IgD-negative memory B cell (primary cell): ENCODE results near the gene EHMT2. TPM values are rescaled to one million over a fixed set of nuclear protein-coding genes. Genes with fewer than 3 reads are reported as not detected.

Experiments
- H3K27ac Mint-ChIP-seq, 3 donors: one replicate each; pipeline ENCODE4 v1.8.0; 2020 to 2022; ENCODE audit warnings: mild to moderate bottlenecking in 3 of 3, mixed read lengths in 3 of 3, moderate library complexity in 1 of 3
- H3K27me3 Mint-ChIP-seq: one replicate; pipeline ENCODE4 v1.8.0; 2021; ENCODE audit warnings: mixed read lengths
- H3K36me3 Mint-ChIP-seq: one replicate; pipeline ENCODE4 v1.8.0; 2020; ENCODE audit warnings: mild to moderate bottlenecking, mixed read lengths
- H3K4me1 Mint-ChIP-seq, 3 donors: one replicate each; pipeline ENCODE4 v1.8.0; 2020 to 2022; ENCODE audit warnings: mixed read lengths in 3 of 3, mild to moderate bottlenecking in 1 of 3
- H3K4me3 Mint-ChIP-seq, 4 donors: one replicate each; pipeline ENCODE4 v1.8.0; 2020 to 2022; ENCODE audit warnings: mild to moderate bottlenecking in 4 of 4, mixed read lengths in 4 of 4, moderate library complexity in 3 of 4
- H3K9me3 Mint-ChIP-seq, 3 donors: one replicate each; pipeline ENCODE4 v1.8.0; 2020 to 2021; ENCODE audit warnings: mixed read lengths in 3 of 3, mild to moderate bottlenecking in 1 of 3
- polyA plus RNA-seq: library from polyadenylated mRNA; unstranded; fragments of 300-500 nt; fragmentation: Illumina TruSeq; gene quantifications from one replicate; pipeline ENCODE4 v1.2.3, GENCODE V29; 2021

Gene EHMT2
- polyA plus RNA-seq, 1 donor from 2014 or later: 49.3 TPM

DNA sequence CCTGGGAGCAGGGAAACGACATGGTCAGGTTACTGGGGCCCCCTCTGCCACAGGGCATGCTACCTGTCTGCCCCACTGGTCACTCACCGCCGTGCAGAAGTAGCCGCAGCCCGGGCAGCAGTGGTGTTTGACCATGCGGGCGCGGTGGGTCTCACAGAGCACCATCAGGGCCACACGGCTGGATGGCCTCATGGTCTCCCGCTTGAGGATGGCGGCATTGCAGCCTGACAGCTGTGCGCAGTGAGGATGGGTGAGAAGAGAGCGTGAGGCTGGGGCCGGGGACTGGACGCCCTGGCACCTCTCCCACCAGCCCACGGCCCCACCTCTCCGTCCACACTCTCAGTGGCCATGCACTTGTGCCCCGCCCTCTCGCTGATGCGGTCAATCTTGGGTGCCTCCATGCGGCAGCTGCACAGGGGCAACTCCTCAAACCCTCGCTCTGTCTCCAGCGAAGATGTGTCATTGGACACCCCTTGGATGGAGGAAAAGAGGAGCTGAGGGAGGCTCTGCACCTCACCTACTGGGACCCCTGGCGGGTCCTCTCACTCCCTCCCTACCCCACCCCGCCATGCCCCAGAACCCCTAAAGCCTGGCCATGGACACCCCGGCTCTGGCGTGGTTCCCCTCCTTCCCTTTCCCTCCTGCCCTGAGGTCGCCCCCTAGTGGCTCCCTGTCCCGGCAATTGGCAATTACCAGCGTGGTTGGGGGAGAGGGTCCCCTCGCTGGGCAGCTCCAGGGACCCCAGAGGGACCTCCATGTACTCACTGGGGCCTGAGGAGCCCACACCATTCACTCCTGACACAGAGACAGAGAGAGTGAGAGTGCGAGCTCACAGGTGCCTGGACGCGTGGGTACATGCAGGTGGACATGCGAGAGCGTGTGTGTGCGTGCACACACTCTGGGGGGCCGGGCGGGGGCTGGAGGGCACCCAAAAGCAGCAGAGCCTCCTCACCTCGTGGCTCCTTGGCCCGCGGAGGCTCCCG, 8.9 kb downstream of the EHMT2 start:
- no peak overlapping the region for H3K4me3 Mint-ChIP-seq
- H3K36me3 Mint-ChIP-seq: peaks cover 9% of the 10 kb centered on the region
- peak overlapping the region in 2 of 3 donors; percentile 45 to 85 for H3K27ac Mint-ChIP-seq
- H3K9me3 Mint-ChIP-seq: no peaks in the 10 kb centered on the region
- peaks cover 0 to 4% (median 0%) of the 10 kb centered on the region in 3 donors for H3K4me1 Mint-ChIP-seq
- no peaks in the 10 kb centered on the region for H3K27me3 Mint-ChIP-seq

DNA sequence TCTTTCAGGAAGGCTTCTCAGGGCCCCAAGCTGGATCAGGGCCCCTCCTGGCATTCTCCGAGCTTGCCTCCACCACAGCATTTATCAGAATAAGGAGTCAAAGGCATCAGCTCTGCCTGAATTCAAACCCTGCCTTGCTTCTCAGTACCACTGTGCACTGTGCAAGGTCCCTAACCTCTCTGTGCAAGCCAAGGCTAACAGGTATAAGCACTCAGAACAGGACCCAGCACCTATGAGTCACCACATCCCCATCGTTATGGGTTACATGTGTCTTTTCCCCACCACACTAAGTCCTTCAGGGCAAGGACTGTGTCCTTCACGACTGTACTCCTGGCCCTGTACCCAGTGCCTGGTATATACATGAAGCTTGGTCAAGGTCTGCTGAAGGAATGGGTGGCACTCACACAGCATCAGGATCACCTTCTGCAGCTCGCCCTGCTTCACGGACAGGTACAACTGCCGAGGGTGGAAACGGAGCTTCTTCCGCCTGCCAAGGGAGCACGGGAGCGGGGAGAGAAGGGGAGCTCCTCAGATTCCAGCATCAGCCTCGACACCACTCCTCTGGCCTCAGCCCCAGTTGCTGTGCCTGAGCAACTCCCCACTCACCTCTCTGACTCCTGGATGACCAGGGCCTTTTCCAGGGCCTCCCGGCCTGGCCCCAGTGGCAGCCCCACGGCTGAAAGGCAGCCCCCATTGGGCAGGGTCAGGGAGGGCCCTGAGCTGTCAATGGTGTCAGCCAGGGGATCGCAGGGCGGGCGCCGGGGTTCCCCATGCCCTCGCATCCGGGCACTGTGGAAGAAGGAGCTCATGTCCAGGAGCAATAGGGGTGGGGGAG, 10.1 kb downstream of the EHMT2 start:
- no peaks in the 10 kb centered on the region for H3K27me3 Mint-ChIP-seq
- peaks cover 10% of the 10 kb centered on the region for H3K36me3 Mint-ChIP-seq
- H3K27ac Mint-ChIP-seq: no peak overlapping the region
- peaks cover 0 to 4% (median 0%) of the 10 kb centered on the region in 3 donors for H3K4me1 Mint-ChIP-seq
- no peaks in the 10 kb centered on the region for H3K9me3 Mint-ChIP-seq
- no peak overlapping the region for H3K4me3 Mint-ChIP-seq

DNA sequence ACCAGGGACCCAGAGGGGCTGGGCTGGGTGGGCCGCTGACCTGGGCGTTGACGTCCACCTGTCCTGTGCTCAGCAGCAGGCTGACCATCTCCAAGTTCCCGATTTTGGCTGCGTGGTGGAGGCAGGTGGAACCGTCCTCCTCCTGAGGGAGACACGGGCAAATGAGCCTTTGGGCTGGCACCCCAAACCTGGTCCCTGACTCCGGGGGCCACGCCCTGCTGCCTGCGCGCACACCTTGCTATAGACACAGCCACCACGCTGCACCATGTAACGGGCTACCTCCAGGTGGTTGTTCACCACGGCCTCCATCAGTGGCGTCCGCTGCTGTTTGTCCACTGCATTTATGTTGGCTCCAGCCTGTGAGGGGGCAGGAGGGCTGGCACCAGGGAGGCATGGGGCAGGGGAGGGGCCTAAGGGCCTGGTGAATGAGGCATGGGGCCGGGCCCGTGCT, 10.9 kb downstream of the EHMT2 start:
- Mint-ChIP-seq H3K27ac (peak overlapping the region in 1 of 3 donors; percentile 63), H3K4me1 (peaks cover 0 to 4% (median 0%) of the 10 kb centered on the region in 3 donors), H3K9me3 (no peaks in the 10 kb centered on the region), H3K27me3 (no peaks in the 10 kb centered on the region), H3K36me3 (peaks cover 10% of the 10 kb centered on the region), H3K4me3 (peak overlapping the region in 1 of 4 donors; percentile 45)

DNA sequence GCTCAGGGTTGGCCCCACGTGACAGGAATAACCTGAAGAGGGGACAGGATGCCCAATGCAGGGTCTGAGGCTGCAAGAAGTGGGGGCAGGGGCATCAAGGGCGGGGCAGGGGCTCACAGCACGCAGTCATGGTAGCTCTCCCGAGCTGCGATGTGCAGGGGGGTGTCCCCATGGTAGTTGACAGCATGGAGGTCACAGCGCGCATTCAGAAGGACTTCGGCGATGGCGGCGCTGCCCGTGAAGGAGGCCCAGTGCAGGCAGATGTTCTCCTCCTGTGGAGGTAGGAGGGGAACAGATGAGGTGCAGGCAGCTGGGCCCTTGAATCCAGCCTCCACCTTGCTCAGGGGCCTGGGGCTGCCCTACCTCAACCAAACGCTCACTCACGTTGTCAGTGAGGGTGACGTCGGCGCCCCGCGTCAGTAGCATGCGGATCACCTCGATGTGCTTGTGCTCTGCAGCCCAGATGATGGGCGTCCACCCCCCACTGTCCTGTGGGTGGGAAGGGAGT, 12.9 kb downstream of the EHMT2 start:
- no peaks in the 10 kb centered on the region for H3K27me3 Mint-ChIP-seq
- no peak overlapping the region for H3K27ac Mint-ChIP-seq
- no peak overlapping the region for H3K4me3 Mint-ChIP-seq
- H3K9me3 Mint-ChIP-seq: no peaks in the 10 kb centered on the region
- peaks cover 0 to 4% (median 3%) of the 10 kb centered on the region in 3 donors for H3K4me1 Mint-ChIP-seq
- peaks cover 7% of the 10 kb centered on the region for H3K36me3 Mint-ChIP-seq

DNA sequence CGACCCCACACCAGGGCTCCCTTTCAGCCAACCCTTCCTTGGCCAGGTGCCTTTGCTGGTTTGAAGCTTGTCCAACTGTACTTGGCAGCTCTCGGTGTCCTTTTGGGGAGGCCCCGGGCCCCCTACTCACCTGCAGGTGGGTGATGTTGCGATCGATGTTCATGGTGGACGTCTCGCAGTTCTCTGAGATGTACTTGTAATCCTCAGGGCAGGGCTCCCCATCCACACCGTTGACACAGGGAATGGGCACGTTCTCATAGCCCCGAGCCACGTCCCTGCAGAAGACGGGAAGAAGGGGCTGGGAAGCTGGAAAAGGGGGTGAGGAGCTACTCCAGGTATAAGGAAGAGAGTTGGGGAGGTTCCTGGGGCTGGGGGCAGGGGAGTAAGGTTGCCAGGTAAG, 13.8 kb downstream of the EHMT2 start:
- H3K9me3 Mint-ChIP-seq: no peaks in the 10 kb centered on the region
- peaks cover 7% of the 10 kb centered on the region for H3K36me3 Mint-ChIP-seq
- no peak overlapping the region for H3K27ac Mint-ChIP-seq
- H3K4me3 Mint-ChIP-seq: no peak overlapping the region
- H3K27me3 Mint-ChIP-seq: no peaks in the 10 kb centered on the region
- H3K4me1 Mint-ChIP-seq: peaks cover 0 to 4% (median 4%) of the 10 kb centered on the region in 3 donors

DNA sequence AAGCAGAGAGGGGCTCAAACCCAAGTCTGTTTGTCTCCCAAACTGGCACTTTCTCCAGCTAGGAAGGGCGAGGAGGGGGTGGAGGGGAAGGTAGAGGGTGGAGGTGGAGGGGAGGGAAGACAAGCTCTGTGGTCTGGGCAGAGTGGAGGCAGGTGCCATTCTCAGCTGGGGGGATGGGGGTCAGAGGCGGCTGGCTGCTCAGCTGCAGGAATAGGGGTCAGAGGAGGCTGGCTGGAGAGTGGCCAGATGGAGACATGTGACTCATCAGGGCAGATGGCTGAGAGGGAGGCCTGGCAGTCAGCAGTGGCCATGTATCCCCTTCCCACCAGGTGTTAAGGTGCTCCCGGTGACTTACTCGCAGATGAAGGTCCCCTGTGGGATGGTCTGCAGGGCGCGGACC, 15.2 kb downstream of the EHMT2 start:
- Mint-ChIP-seq H3K36me3 (peaks cover 7% of the 10 kb centered on the region), H3K27ac (no peak overlapping the region), H3K4me1 (peaks cover 0 to 4% (median 4%) of the 10 kb centered on the region in 3 donors), H3K4me3 (no peak overlapping the region), H3K9me3 (no peaks in the 10 kb centered on the region), H3K27me3 (no peaks in the 10 kb centered on the region)

DNA sequence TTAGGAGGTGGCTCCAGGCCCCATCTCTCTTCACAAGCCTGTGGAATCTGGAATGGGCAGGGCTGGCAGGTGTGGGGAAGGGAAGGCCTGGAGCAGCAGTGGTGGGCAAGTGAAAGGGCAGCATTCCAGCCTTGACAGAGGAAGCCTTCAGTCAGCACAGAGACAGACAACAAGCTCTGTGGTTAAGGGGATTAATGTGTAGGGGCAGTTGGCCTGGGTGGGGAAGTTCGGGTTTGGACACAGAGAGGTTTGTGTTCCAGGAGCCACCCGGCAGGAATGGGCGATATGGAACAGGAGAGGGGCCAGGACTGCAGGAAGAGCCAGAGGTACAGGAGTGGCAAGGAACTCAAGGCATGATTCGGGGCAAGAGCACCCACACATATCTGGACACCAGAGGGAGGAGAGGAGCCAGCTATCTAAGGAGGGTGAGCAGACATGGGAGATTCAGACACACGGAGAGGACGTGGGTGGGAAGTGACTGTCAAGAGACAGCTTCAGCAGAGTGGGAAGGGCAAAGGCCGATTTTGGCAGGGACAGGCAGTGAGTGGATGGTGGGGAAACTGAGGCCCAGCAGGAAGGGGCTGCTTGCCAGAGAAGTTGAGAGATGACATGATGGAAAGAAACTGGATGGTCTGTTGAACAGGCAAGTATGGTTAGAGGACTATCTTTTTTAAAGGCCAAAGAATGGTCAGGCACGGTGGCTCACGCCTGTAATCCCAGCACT, 16.2 kb downstream of the EHMT2 start:
- Mint-ChIP-seq H3K4me3 (no peak overlapping the region), H3K27ac (no peak overlapping the region), H3K9me3 (no peaks in the 10 kb centered on the region), H3K27me3 (no peaks in the 10 kb centered on the region), H3K4me1 (peaks cover 0 to 4% (median 3%) of the 10 kb centered on the region in 3 donors), H3K36me3 (peaks cover 7% of the 10 kb centered on the region)

DNA sequence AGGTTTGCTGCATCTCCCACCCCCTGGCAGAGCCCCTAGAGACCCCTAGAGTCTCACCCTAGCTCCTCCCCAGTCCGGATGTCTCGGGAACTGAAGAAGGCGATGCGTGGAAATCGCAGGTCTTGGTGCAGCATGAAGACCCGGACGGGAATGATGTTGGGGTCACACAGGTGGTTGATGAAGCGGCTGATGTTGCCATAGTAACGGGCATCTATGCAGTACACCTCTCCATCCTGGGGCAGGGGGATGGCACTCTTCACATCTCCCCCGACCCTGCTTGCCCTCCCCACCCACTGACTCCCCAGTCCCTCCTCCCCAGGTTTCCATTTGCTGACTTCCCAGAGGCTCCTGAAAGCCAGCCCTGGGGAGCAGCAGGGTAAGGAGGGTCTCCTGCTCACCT, 16.9 kb downstream of the EHMT2 start:
- Mint-ChIP-seq H3K4me3 (no peak overlapping the region), H3K27me3 (peaks cover 1% of the 10 kb centered on the region), H3K4me1 (peaks cover 0 to 4% (median 0%) of the 10 kb centered on the region in 3 donors), H3K36me3 (peaks cover 4% of the 10 kb centered on the region), H3K9me3 (no peaks in the 10 kb centered on the region), H3K27ac (no peak overlapping the region)

DNA sequence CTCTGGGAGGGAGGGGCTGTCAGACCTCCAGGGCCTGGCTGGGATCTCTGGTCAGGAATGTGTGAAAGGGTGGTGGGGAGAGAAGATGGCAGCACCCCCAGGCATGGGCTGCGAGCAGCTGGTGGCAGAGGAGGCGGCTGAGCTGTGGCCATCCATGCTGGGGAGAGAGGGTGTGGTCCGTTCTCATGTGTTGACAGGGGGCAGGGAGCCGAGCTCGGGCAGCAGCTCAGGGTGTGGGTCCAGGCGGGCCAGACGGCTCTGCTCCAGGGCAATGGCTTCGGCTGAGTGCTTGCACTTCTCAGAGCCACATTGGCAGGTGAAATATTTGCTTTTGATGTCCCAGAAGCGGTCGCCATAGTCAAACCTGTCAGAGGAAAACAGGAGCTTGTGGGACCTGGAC, 17.6 kb downstream of the EHMT2 start:
- no peak overlapping the region for H3K27ac Mint-ChIP-seq

DNA sequence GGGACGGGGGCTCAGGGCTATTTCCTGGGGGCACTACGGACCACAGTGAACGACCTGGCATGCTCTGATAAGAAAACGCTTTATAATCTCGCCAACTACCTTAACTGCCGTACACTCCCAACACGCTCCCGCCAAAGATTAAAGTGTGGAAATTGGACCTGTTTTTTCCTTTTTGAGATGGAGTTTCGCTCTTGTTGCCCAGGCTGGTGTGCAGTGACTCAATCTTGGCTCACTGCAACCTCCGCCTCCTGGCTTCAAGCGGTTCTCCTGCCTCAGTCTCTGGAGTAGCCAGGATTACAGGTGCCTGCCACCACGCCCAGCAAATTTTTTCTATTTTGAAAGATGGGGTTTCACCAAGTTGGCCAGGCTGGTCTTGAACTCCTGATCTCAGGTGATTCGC, 18.4 kb downstream of the EHMT2 start:
- Mint-ChIP-seq H3K36me3 (peaks cover 4% of the 10 kb centered on the region), H3K27ac (no peak overlapping the region), H3K4me1 (peaks cover 0 to 4% (median 2%) of the 10 kb centered on the region in 3 donors), H3K9me3 (no peaks in the 10 kb centered on the region), H3K27me3 (peaks cover 1% of the 10 kb centered on the region), H3K4me3 (no peak overlapping the region)

More for the DNA sequence above, 17.6 kb downstream of the EHMT2 start:
- peaks cover 4% of the 10 kb centered on the region for H3K36me3 Mint-ChIP-seq
- peaks cover 0 to 4% (median 0%) of the 10 kb centered on the region in 3 donors for H3K4me1 Mint-ChIP-seq
- no peak overlapping the region for H3K4me3 Mint-ChIP-seq
- H3K27me3 Mint-ChIP-seq: peaks cover 1% of the 10 kb centered on the region
- H3K9me3 Mint-ChIP-seq: no peaks in the 10 kb centered on the region

DNA sequence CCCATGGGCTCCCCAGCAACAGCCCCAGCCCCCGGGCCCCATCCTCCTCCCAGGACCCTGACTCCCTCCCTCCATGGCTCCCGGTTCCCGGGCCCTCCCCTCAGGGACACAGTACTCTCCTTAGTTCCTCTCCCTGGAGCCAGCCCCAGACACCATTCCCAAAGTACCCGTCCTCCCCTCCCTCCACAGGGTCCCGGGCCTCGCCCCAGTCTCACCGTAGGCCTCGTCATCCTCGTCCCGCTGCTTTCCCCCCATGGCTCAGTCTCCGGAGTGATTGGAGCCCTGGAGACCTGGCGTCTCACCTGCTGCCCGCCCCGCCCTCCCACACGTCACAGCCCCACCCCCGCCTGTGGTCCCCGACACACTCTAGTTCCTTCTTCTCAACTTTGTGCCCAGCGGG, 18.8 kb downstream of the EHMT2 start, which contains the start of gene SLC44A4:
Gene SLC44A4, minus strand, starts transcription at position 272 of the 400 bp plus-strand sequence. Its CDS starts 17 bp downstream, at position 255.
- H3K4me1 Mint-ChIP-seq: peaks cover 0 to 4% (median 3%) of the 10 kb centered on the region in 3 donors
- H3K36me3 Mint-ChIP-seq: peaks cover 4% of the 10 kb centered on the region
- H3K27me3 Mint-ChIP-seq: peaks cover 1% of the 10 kb centered on the region
- H3K27ac Mint-ChIP-seq: peak within 1 kb of the TSS in 1 of 3 donors; percentile 27
- H3K9me3 Mint-ChIP-seq: no peaks in the 10 kb centered on the region
- H3K4me3 Mint-ChIP-seq: no peak within 1 kb of the TSS

DNA sequence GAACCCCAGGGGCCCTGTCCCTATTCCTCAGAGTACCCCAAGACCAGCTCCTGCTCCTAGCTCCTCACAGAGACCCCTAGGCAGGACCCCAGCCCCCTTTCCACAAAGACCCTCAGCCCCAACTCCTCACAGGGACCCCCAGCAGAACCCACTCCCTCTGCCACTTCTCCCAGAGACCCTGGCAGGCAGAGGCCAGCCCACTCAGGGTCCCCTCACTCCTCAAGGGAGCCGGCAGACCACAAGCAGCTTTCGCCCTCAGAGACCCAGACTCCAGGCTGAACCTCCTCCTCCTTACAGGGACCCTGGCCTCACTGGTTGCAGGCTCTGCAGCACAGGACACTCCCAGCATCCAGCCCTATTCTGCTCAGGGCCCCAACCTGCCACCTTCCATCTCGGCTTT, 19.3 kb downstream of the EHMT2 start:
- Mint-ChIP-seq H3K36me3 (peaks cover 4% of the 10 kb centered on the region), H3K27ac (peak overlapping the region in 1 of 3 donors; percentile 27), H3K4me3 (no peak overlapping the region), H3K27me3 (peaks cover 1% of the 10 kb centered on the region), H3K4me1 (peaks cover 0 to 4% (median 3%) of the 10 kb centered on the region in 3 donors), H3K9me3 (no peaks in the 10 kb centered on the region)

DNA sequence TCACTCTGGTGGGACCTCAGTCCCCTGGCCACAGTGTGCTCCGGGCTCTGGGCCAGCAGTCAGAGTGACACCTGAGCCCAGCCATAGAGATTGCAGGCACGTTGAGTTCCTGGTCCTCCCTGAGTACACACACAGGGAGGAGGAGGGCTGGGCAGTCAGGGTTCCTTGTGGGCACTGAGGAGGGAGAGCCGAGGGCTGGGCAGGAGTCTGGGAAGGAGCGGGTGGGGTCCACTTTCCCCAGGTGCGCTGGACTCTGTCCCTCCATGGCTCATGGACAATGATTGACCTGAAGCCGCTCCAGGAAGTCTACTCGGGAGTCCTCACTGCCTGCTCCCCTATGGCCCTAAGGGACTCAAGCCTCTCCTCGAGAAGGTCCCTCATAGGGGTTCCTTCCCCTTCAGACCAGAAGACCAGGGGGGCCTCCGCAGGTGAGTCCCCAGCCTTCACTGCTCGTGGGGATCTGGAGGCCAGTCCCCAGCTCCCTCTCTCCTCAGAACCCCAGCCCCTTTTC, 19.8 kb downstream of the EHMT2 start:
- no peak overlapping the region for H3K4me3 Mint-ChIP-seq
- H3K4me1 Mint-ChIP-seq: peaks cover 0 to 4% (median 3%) of the 10 kb centered on the region in 3 donors
- H3K36me3 Mint-ChIP-seq: peaks cover 4% of the 10 kb centered on the region
- H3K9me3 Mint-ChIP-seq: no peaks in the 10 kb centered on the region
- no peak overlapping the region for H3K27ac Mint-ChIP-seq
- peaks cover 1% of the 10 kb centered on the region for H3K27me3 Mint-ChIP-seq

DNA sequence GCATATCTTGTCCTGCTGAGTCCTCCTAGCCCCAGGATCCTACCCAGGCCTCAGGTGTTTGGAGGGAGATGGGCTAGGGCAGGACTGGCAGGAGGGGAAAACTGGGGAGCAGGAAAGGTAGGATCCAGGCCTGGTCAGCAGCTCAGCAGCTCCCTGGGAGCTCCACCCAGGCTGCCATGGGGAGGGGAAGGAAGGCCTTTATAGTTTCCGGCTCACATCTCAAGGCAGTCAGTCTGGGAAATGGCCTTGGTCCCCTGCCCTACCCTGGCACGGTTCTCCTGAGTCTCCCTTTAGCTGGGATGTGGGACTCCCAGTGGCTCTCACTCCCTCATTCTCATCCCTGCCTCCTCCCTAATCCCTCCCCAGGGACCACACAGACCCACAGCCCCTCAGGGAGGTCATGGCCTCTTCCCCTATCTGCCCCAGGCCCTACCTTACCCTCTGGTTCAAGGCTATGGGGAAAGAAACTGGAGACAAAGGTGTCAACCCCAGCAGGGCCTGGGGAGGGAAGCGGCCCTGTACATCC, 20.3 kb downstream of the EHMT2 start:
- H3K4me1 Mint-ChIP-seq: peaks cover 0 to 4% (median 3%) of the 10 kb centered on the region in 3 donors
- H3K9me3 Mint-ChIP-seq: no peaks in the 10 kb centered on the region
- no peak overlapping the region for H3K27ac Mint-ChIP-seq

More for the DNA sequence above, 20.3 kb downstream of the EHMT2 start:
- Mint-ChIP-seq H3K36me3 (peaks cover 2% of the 10 kb centered on the region), H3K4me3 (no peak overlapping the region), H3K27me3 (peaks cover 1% of the 10 kb centered on the region)
